GM18520 (cell line): ENCODE data around the gene GRHPR.

ENCODE experiments used
- ATAC-seq: cut with Tn5 transposase; IDR thresholded peaks from one replicate; pipeline ENCODE4 v1.9.1; 2021; ENCODE audit not compliant: unreplicated experiment

The GRHPR gene

GRCh38 chr9:37398464-37399025 is 24.0 kb upstream of the GRHPR start:
- no peak for ATAC-seq

- no peak for ATAC-seq
Measured at GRCh38 chr9:37399336-37399735, 23.2 kb upstream of the GRHPR start.

- no peak for ATAC-seq
Measured at GRCh38 chr9:37404590-37404989, 17.9 kb upstream of the GRHPR start.

- ATAC-seq: no peak
Measured at GRCh38 chr9:37405350-37405749, 17.1 kb upstream of the GRHPR start.

- no peak for ATAC-seq
Measured at GRCh38 chr9:37405764-37406380, 16.6 kb upstream of the GRHPR start.

GRCh38 chr9:37406603-37407401 is 15.7 kb upstream of the GRHPR start:
- no peak for ATAC-seq

- ATAC-seq: no peak
Measured at GRCh38 chr9:37407468-37407867, 15.0 kb upstream of the GRHPR start.

- peak; percentile 88 for ATAC-seq
Measured at GRCh38 chr9:37408933-37409710, 13.4 kb upstream of the GRHPR start.

GRCh38 chr9:37410354-37410861 is 12.1 kb upstream of the GRHPR start:
- ATAC-seq: no peak

GRCh38 chr9:37410969-37411785 is 11.3 kb upstream of the GRHPR start:
- ATAC-seq: peak; percentile 17

GRCh38 chr9:37412431-37413151 is 9.9 kb upstream of the GRHPR start:
- ATAC-seq: no peak

GRCh38 chr9:37413311-37413710 is 9.2 kb upstream of the GRHPR start:
- ATAC-seq: no peak

GRCh38 chr9:37414503-37414943 is 8.0 kb upstream of the GRHPR start:
- no peak for ATAC-seq

GRCh38 chr9:37415011-37415719 is 7.3 kb upstream of the GRHPR start:
- peak; percentile 24 for ATAC-seq

- ATAC-seq: no peak
Measured at GRCh38 chr9:37417252-37417803, 5.2 kb upstream of the GRHPR start.

GRCh38 chr9:37417857-37418618 is 4.5 kb upstream of the GRHPR start:
- ATAC-seq: no peak

GRCh38 chr9:37419204-37419603 is 3.3 kb upstream of the GRHPR start:
- ATAC-seq: no peak
